HG02759 (cell line): ENCODE results near the gene LDHB.
"Not testable (repeated sequence)": the region's sequence is repeated elsewhere in the genome, so short reads cannot be mapped to it uniquely, and the experiment has no call there.

Experiments
- ATAC-seq: cut with Tn5 transposase; IDR thresholded peaks from one replicate; pipeline ENCODE4 v1.9.1; 2021; ENCODE audit warnings: mild to moderate bottlenecking, moderate library complexity; ENCODE audit not compliant: unreplicated experiment

Gene LDHB

DNA sequence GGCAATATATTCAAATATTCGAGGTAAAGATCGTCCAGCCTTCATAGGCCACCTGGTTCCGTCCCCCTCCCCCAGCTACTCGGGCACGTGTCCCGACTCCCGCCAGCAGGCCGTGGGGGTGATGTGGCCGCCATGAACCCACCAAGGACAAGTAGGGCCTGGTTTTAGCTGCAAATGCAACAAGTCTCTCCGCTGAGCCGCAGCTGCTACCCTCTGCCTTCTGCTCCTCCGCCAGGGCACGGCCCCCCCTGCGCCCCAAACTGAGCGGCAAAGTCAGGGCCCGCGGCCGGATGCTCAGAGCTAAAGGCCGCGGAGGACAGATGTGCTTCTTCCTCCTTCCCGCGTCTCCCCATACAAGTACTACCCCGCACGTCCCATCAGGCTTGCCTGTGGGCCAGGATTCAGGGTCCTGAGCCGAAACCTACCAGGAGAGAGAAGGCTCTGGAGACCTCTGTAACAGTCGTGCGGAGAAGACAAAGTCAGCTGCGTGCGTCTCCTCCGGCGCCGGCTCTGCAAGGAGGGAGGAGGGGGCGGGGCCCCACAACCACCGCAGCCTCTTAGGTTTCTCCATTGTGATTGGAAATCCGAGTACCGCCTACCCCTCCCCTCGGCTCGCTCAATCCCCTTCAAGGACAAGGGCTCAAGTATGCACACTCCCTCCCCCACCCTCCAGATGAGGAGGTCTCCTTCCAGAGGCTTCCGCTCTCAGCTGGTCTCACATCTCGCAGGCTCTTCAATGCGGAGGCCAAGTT, at the start of gene LDHB:
LDHB (minus strand) TSS at position 517 of the 752 bp plus-strand sequence. CDS start 3,171 bp downstream, outside the sequence.
- peak; percentile 95 for ATAC-seq

GRCh38 chr12:21704847-21705246, 47.2 kb upstream of the LDHB start:
- ATAC-seq, result no peak

DNA sequence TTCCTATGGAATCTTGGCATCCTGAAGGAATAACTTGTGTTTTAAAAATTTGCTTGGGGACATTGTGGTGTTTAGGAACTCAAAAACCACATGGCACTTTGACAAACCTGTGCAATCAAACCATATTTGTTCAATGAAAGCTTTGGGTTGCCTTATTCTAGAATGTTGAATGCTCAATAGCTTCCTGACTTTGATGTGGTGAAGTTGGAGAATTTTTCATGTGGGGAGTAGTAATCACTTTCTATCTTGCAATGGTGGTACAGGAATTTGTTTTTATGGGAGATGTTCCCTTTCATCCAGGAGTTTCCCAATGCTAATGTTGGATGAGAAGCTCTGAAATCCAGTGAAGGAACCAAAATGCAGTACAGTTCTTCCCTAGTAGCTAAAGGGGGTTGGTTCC, 42.2 kb upstream of the LDHB start:
- no peak for ATAC-seq

DNA sequence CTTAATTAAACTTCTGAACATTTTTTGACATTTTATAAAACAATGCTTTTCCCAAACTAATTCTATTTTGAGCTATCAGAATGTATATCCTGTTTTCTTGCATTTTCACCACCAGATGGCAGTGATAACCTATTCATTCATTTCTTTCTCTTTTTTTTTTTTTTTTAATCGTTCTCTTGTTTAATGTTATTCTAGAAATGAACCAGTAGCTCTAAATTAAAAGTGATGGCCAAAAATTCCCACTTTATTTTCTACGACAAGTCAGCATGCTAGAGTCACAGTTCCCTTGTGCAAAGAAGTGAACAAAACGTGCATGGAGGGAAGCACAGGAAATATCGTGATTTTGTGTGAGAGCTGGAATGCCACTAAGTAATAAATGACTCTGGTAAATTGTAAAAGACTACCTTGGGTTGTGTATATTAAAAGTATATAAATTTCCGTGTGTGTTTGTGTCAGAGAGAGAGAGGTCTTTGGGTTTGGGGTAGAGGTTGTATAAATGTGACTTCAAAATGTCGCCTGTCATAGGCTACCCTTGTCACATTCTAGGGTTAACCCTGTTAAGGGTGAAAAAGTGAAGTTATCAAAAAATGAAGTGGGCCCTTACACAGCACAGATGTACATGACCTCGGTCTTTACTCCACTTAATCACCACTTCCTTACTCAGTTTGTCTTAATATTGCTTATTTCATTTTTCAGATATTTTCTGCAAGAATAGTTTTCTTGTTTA, 40.4 kb upstream of the LDHB start:
- no peak for ATAC-seq

DNA sequence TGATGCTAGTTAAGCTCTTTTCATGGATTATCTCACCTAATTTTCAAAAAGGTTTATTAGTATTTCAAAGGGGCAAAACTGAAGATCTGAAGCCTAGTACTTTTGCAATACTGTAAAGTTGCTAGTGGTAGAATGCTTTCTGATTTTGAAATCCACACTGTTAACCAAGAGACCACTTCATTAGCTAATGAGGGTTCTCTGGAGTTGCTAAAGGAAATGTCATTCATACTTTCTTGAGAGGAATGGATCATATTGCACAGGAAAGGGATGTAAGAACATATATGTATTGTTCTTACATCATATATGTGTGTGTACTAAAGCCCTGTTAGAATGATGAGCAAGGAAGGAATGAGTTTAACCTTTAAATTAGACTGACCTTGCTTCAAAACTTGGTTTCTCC, 39.0 kb upstream of the LDHB start:
- ATAC-seq, result no peak

GRCh38 chr12:21695986-21696385, 38.3 kb upstream of the LDHB start:
- ATAC-seq, result no peak

- no peak for ATAC-seq
Measured at GRCh38 chr12:21694660-21695059, 37.0 kb upstream of the LDHB start.

- ATAC-seq, result no peak
Measured at GRCh38 chr12:21691515-21691914, 33.9 kb upstream of the LDHB start.

DNA sequence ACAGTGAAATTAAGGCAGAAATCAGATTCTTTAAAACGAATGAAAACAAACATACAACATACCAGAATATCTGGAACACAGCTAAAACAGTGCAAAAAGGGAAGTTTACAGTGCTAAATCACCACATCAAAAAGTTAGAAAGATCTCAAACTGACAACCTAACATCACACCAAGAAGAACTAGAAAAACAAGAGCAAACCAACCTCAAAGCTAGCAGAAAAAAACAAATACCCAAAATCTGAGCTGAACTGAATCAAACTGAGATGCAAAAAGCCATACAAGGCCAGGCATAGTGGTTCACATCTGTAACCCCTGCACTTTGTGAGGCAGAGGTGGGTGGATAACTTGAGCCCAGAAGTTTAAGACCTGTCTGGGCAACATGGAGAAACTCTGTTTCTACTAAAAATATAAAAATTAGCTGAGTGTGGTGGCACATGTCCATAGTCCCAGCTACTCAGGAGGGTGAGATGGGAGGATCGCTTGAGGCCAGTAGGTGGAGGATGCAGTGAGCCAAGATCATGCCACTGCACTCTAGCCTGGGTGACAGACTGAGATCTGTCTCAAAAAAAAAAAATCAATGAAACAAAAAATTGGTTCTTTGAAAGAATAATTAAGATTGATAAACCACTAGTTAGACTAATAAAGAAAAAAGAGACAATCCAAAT, 33.2 kb upstream of the LDHB start:
- no peak for ATAC-seq

GRCh38 chr12:21683115-21683514, 25.5 kb upstream of the LDHB start:
- ATAC-seq, result no peak

- no peak for ATAC-seq
Measured at GRCh38 chr12:21678959-21679358, 21.3 kb upstream of the LDHB start.

- ATAC-seq, result no peak
Measured at GRCh38 chr12:21677622-21678277, 20.1 kb upstream of the LDHB start.

GRCh38 chr12:21677204-21677603, 19.6 kb upstream of the LDHB start:
- no peak for ATAC-seq

GRCh38 chr12:21676776-21677175, 19.1 kb upstream of the LDHB start:
- ATAC-seq, result no peak

DNA sequence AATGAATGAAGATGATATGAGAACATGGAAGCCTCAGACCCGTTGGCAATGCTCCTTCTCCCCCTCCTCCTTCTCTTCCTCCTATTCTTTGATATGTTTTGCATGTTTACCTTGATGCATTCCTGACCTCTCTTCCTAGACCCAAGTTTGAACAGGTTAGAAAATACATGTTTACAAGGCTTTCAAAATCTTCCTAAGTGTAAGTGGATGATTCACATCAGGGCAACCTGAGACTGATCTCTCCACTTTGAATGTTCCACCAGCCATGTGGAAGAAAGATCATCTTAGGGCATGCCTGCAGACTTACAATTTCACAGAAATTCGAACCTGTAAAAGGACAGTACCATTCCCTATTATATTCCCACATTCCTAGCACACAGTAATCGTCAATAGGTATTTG, 18.0 kb upstream of the LDHB start:
- no peak for ATAC-seq

GRCh38 chr12:21675096-21675495, 17.5 kb upstream of the LDHB start:
- no peak for ATAC-seq

GRCh38 chr12:21673830-21674552, 16.3 kb upstream of the LDHB start:
- not testable (repeated sequence) for ATAC-seq

- ATAC-seq, result no peak
Measured at GRCh38 chr12:21672146-21672545, 14.5 kb upstream of the LDHB start.

GRCh38 chr12:21666722-21667121, 9.1 kb upstream of the LDHB start:
- no peak for ATAC-seq

- ATAC-seq, result no peak
Measured at GRCh38 chr12:21665816-21666215, 8.2 kb upstream of the LDHB start.
